ENCODE data around the gene CARS2. TPM values are rescaled to one million over a fixed set of nuclear protein-coding genes. Genes with fewer than 3 reads are reported as not detected.
"Not testable (repeated sequence)": the region's sequence is repeated elsewhere in the genome, so short reads cannot be mapped to it uniquely, and the experiment has no call there.

Gene CARS2
- total RNA-seq, 1 donor, result 161 TPM

DNA sequence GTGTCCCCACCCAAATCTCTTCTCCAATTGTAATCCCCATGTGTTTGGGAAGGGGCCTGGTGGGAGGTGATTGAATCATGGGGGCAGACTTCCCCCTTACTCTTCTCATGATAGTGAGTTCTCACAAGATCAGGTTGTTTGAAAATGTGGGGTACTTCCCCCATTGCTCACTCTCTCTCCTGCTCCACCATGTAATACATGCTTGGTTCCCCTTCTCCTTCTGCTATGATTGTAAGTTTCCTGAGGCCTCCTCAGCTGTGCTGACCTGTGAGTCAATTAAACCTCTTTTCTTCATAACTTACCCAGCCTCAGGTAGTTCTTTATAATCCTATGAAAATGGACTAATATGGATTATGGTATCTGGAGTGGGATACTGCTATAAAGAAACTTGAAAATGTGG lies 31.6 kb upstream of the CARS2 start:
- H3K79me2 ChIP-seq (ENCODE audit: insufficient read depth, low read length), result no peaks in the 10 kb centered on the region
- no peak overlapping the region for H2AFZ ChIP-seq (ENCODE audit: low read length)
- no peak for TF ChIP-seq CTCF (IDR thresholded peaks at IDR 0.05; ENCODE audit: extremely low read depth, low read depth, low read length)
- DNase-seq (ENCODE audit: insufficient read length, low spot score, missing footprints), result no peak
- no peaks in the 10 kb centered on the region for H3K9me3 ChIP-seq (ENCODE audit: low read depth, low read length)
- H3K4me2 ChIP-seq (ENCODE audit: insufficient read depth, low read length), result no peak overlapping the region
- no peak overlapping the region for H3K4me3 ChIP-seq (ENCODE audit: insufficient read depth, low read length)
- no peaks in the 10 kb centered on the region for H4K20me1 ChIP-seq (ENCODE audit: insufficient read depth, low read length)
- H3K36me3 ChIP-seq (ENCODE audit: insufficient read depth, low read length), result no peaks in the 10 kb centered on the region
- no peaks in the 10 kb centered on the region for H3K27me3 ChIP-seq (ENCODE audit: insufficient read depth, low read length)
- no peaks in the 10 kb centered on the region for H3K4me1 ChIP-seq (ENCODE audit: insufficient read depth, low read length)
- no peak overlapping the region for H3K27ac ChIP-seq (ENCODE audit: low read depth, low read length)

GRCh38 chr13:110734561-110734960 lies 28.6 kb upstream of the CARS2 start:
- H3K4me3 ChIP-seq (ENCODE audit: insufficient read depth, low read length), result no peak overlapping the region
- H3K4me2 ChIP-seq (ENCODE audit: insufficient read depth, low read length), result no peak overlapping the region
- H3K36me3 ChIP-seq (ENCODE audit: insufficient read depth, low read length), result no peaks in the 10 kb centered on the region
- no peaks in the 10 kb centered on the region for H4K20me1 ChIP-seq (ENCODE audit: insufficient read depth, low read length)
- H3K27ac ChIP-seq (ENCODE audit: low read depth, low read length), result no peak overlapping the region
- no peaks in the 10 kb centered on the region for H3K79me2 ChIP-seq (ENCODE audit: insufficient read depth, low read length)
- H3K27me3 ChIP-seq (ENCODE audit: insufficient read depth, low read length), result no peaks in the 10 kb centered on the region
- no peaks in the 10 kb centered on the region for H3K4me1 ChIP-seq (ENCODE audit: insufficient read depth, low read length)
- no peak for DNase-seq (ENCODE audit: insufficient read length, low spot score, missing footprints)
- no peaks in the 10 kb centered on the region for H3K9me3 ChIP-seq (ENCODE audit: low read depth, low read length)
- no peak overlapping the region for H2AFZ ChIP-seq (ENCODE audit: low read length)
- TF ChIP-seq CTCF (IDR thresholded peaks at IDR 0.05; ENCODE audit: extremely low read depth, low read depth, low read length), result no peak

DNA sequence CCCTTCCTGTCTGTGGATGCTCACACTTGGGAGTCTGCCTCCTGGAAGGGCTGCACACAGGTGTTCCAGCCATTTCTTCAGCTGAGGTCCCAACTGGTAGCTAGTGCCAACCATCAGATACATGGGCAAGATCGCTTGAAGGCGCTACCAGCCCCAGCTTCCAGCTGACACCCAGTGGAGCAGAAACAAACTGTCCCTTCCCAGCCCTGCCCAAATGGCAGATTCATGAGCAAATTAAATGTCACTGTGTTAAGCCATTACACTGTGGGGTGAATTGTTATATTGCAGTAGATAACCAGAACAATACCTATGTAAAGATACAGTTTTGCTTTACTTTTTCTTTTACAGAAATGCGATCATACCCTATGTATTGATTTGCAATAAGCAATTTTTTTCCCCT lies 25.2 kb upstream of the CARS2 start:
- no peak overlapping the region for H2AFZ ChIP-seq (ENCODE audit: low read length)
- no peaks in the 10 kb centered on the region for H4K20me1 ChIP-seq (ENCODE audit: insufficient read depth, low read length)
- H3K36me3 ChIP-seq (ENCODE audit: insufficient read depth, low read length), result no peaks in the 10 kb centered on the region
- H3K4me1 ChIP-seq (ENCODE audit: insufficient read depth, low read length), result no peaks in the 10 kb centered on the region
- H3K4me2 ChIP-seq (ENCODE audit: insufficient read depth, low read length), result no peak overlapping the region
- H3K27me3 ChIP-seq (ENCODE audit: insufficient read depth, low read length), result no peaks in the 10 kb centered on the region
- H3K79me2 ChIP-seq (ENCODE audit: insufficient read depth, low read length), result no peaks in the 10 kb centered on the region
- H3K9me3 ChIP-seq (ENCODE audit: low read depth, low read length), result no peaks in the 10 kb centered on the region
- TF ChIP-seq CTCF (IDR thresholded peaks at IDR 0.05; ENCODE audit: extremely low read depth, low read depth, low read length), result no peak
- H3K27ac ChIP-seq (ENCODE audit: low read depth, low read length), result no peak overlapping the region
- no peak overlapping the region for H3K4me3 ChIP-seq (ENCODE audit: insufficient read depth, low read length)
- DNase-seq (ENCODE audit: insufficient read length, low spot score, missing footprints), result no peak

DNA sequence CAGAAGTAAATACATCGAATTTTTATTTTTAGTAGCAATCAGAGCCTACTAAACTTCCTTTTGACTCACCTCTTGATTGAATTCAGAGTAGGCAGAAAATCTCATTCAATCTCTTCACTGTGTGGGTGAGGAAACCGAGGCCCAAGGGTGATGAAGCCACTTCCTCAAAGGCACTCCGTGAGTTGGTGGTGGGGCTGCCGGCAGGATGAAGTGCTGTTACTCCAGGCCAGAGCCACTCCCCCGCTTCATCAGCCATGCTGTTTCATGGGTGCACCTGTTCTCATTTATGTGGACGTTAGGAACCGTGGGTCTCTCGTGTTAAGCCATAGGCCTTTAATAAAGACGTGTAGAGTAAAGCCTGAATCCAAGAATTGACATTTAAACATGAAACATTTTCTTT lies 20.8 kb upstream of the CARS2 start:
- no peak for TF ChIP-seq CTCF (IDR thresholded peaks at IDR 0.05; ENCODE audit: extremely low read depth, low read depth, low read length)
- H3K9me3 ChIP-seq (ENCODE audit: low read depth, low read length), result no peaks in the 10 kb centered on the region
- no peak overlapping the region for H2AFZ ChIP-seq (ENCODE audit: low read length)
- H3K4me3 ChIP-seq (ENCODE audit: insufficient read depth, low read length), result no peak overlapping the region
- no peaks in the 10 kb centered on the region for H3K27me3 ChIP-seq (ENCODE audit: insufficient read depth, low read length)
- H3K4me2 ChIP-seq (ENCODE audit: insufficient read depth, low read length), result no peak overlapping the region
- H4K20me1 ChIP-seq (ENCODE audit: insufficient read depth, low read length), result no peaks in the 10 kb centered on the region
- H3K79me2 ChIP-seq (ENCODE audit: insufficient read depth, low read length), result peaks cover under 1% of the 10 kb centered on the region
- H3K27ac ChIP-seq (ENCODE audit: low read depth, low read length), result no peak overlapping the region
- H3K36me3 ChIP-seq (ENCODE audit: insufficient read depth, low read length), result no peaks in the 10 kb centered on the region
- H3K4me1 ChIP-seq (ENCODE audit: insufficient read depth, low read length), result no peaks in the 10 kb centered on the region
- no peak for DNase-seq (ENCODE audit: insufficient read length, low spot score, missing footprints)

- not testable (repeated sequence) for DNase-seq (ENCODE audit: insufficient read length, low spot score, missing footprints); H2AFZ ChIP-seq (ENCODE audit: low read length); H3K9me3 ChIP-seq (ENCODE audit: low read depth, low read length)
Measured at GRCh38 chr13:110726153-110726552, 20.2 kb upstream of the CARS2 start.

More at GRCh38 chr13:110726153-110726552, 20.2 kb upstream of the CARS2 start:
- H4K20me1 ChIP-seq (ENCODE audit: insufficient read depth, low read length); H3K27me3 ChIP-seq (ENCODE audit: insufficient read depth, low read length); H3K4me3 ChIP-seq (ENCODE audit: insufficient read depth, low read length); H3K27ac ChIP-seq (ENCODE audit: low read depth, low read length); H3K4me1 ChIP-seq (ENCODE audit: insufficient read depth, low read length); H3K79me2 ChIP-seq (ENCODE audit: insufficient read depth, low read length); H3K4me2 ChIP-seq (ENCODE audit: insufficient read depth, low read length); H3K36me3 ChIP-seq (ENCODE audit: insufficient read depth, low read length): not testable (repeated sequence)

All from osteoblast (primary cell).